Fibroblast of mammary gland (primary cell): ENCODE results near the gene ARHGEF28.

Source experiments
- DNase-seq: peaks from one replicate; pipeline ENCODE4 v3.0.0-alpha.2; 2010; ENCODE audit warnings: low read depth
- H3K4me3 ChIP-seq: 2 replicates; pipeline ENCODE4 v1.5.1; 2011; ENCODE audit warnings: low read depth, mild to moderate bottlenecking, low read length, moderate library complexity; ENCODE audit not compliant: control insufficient read depth
- CTCF ChIP-seq: conservative IDR thresholded peaks from 2 replicates; pipeline ENCODE4 v1.5.1; 2011; ENCODE audit warnings: low read depth, low read length, inconsistent platforms; ENCODE audit not compliant: control insufficient read depth, insufficient read depth

ARHGEF28 gene

GRCh38 chr5:73838901-73839300 lies 212.9 kb downstream of the ARHGEF28 start:
- no peak overlapping the region for H3K4me3 ChIP-seq
- no peak for DNase-seq
- no peak for TF ChIP-seq CTCF

GRCh38 chr5:73841641-73842040 lies 215.6 kb downstream of the ARHGEF28 start:
- DNase-seq = no peak
- no peak for TF ChIP-seq CTCF
- H3K4me3 ChIP-seq = no peak overlapping the region

DNA sequence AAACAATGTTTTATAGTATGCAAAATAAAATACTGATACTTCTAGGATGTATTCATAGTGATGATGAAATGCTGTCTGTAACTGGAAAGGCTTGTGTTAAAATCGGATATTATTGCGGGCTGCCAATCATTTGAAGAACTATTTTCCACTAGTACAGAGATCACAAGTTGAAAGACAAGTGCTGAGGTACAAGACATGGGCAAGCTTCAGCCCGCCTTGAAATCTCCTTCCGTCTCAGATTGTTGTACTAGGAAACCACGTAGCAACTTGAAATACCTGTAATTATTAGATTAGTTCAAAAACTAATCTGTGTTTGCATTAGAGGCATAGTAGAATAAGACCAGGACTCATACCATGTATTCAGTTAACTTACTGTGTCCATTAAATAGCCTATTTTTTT lies 218.2 kb downstream of the ARHGEF28 start:
- DNase-seq = no peak
- H3K4me3 ChIP-seq = no peak overlapping the region
- TF ChIP-seq CTCF = no peak

GRCh38 chr5:73851471-73852181 lies 225.6 kb downstream of the ARHGEF28 start:
- TF ChIP-seq CTCF = no peak
- no peak for DNase-seq
- no peak overlapping the region for H3K4me3 ChIP-seq

GRCh38 chr5:73853091-73853490 lies 227.1 kb downstream of the ARHGEF28 start:
- TF ChIP-seq CTCF = no peak
- H3K4me3 ChIP-seq = no peak overlapping the region
- peak; percentile 54 for DNase-seq

- TF ChIP-seq CTCF = no peak
- no peak overlapping the region for H3K4me3 ChIP-seq
Measured at GRCh38 chr5:73856997-73857396, 231.0 kb downstream of the ARHGEF28 start.

GRCh38 chr5:73857446-73857845 lies 231.4 kb downstream of the ARHGEF28 start:
- no peak for DNase-seq
- no peak for TF ChIP-seq CTCF
- H3K4me3 ChIP-seq = no peak overlapping the region

More at GRCh38 chr5:73856997-73857396, 231.0 kb downstream of the ARHGEF28 start:
- DNase-seq = no peak
